ENCODE data around the gene CCDC8. TPM values are rescaled to one million over a fixed set of nuclear protein-coding genes. Genes with fewer than 3 reads are reported as not detected.

CCDC8 gene
- total and polyA plus RNA-seq, 2 of the 4 experiments (the other 2 are of a cell fraction): 9.3 to 10.2 TPM

GRCh38 chr19:46369817-46370216 is 43.5 kb downstream of the CCDC8 start:
- H3K14ac ChIP-seq (replicated peaks; ENCODE audit: low read depth, low read length): no peak overlapping the region
- no peak overlapping the region for H4K5ac ChIP-seq (ENCODE audit: low read depth, low read length)
- H3K27ac ChIP-seq (ENCODE audit: insufficient read depth, low read length): no peak overlapping the region
- H2BK15ac ChIP-seq (ENCODE audit: low read depth, low read length): no peak overlapping the region
- no peak overlapping the region for H4K8ac ChIP-seq (ENCODE audit: low read depth in 2 of 2, low read length in 2 of 2)
- no peak overlapping the region for H2AK5ac ChIP-seq (ENCODE audit: low read depth, low read length)
- peaks cover 38% of the 10 kb centered on the region for H3K9me1 ChIP-seq (ENCODE audit: insufficient read depth, low read length)
- H3K4ac ChIP-seq (ENCODE audit: low read depth, low read length): no peak overlapping the region
- peaks cover 27% of the 10 kb centered on the region for H3K4me1 ChIP-seq (ENCODE audit: control insufficient read depth, insufficient read depth, low read length)
- TF ChIP-seq USF2 (IDR thresholded peaks at IDR 0.05; ENCODE audit: low read depth, low read length) (no peak), RAD21 (IDR thresholded peaks at IDR 0.05; ENCODE audit: low read length) (no peak), SMC3 (IDR thresholded peaks at IDR 0.05; ENCODE audit: low read depth, low read length) (no peak), MXI1 (IDR thresholded peaks at IDR 0.05; ENCODE audit: borderline replicate concordance, low read depth, low read length) (no peak), BHLHE40 (IDR thresholded peaks at IDR 0.05; ENCODE audit: low read depth, low read length) (no peak), RCOR1 (IDR thresholded peaks at IDR 0.05; ENCODE audit: insufficient replicate concordance, low read length) (no peak), ELK1 (IDR thresholded peaks at IDR 0.05; ENCODE audit: borderline replicate concordance, low read depth, low read length) (no peak), POLR2A (IDR thresholded peaks at IDR 0.05; ENCODE audit: low read depth, low read length) (no peak), MAFK (IDR thresholded peaks at IDR 0.05; ENCODE audit: low read depth, low read length) (no peak), CHD1 (IDR thresholded peaks at IDR 0.05; ENCODE audit: low read depth, low read length) (no peak), MAZ (IDR thresholded peaks at IDR 0.05; ENCODE audit: borderline replicate concordance, low read depth, low read length) (no peak), RFX5 (IDR thresholded peaks at IDR 0.05; ENCODE audit: low read depth, low read length) (no peak), CTCF (conservative IDR thresholded peaks at IDR 0.05; ENCODE audit: low read depth, low read length) (no peak), FOS (IDR thresholded peaks at IDR 0.05; ENCODE audit: low read depth, low read length) (no peak), NFE2L2 (IDR thresholded peaks at IDR 0.05; ENCODE audit: low read depth, low read length) (no peak), CEBPB (IDR thresholded peaks at IDR 0.05; ENCODE audit: low read depth, low read length) (no peak)
- H3K9me3 ChIP-seq (ENCODE audit: control insufficient read depth, insufficient read depth, low read length): no peaks in the 10 kb centered on the region
- no peak overlapping the region for H4K91ac ChIP-seq (ENCODE audit: insufficient read depth, low read depth, low read length)
- no TSS peak for BruUV-seq (replicated peaks)
- no peak overlapping the region for H2BK20ac ChIP-seq (ENCODE audit: low read depth, low read length)
- H3K36me3 ChIP-seq (ENCODE audit: control insufficient read depth, insufficient read depth, low read length): peaks cover 23% of the 10 kb centered on the region
- no peak overlapping the region for H2BK120ac ChIP-seq (ENCODE audit: low read depth, low read length)
- no peak overlapping the region for H2BK5ac ChIP-seq (ENCODE audit: low read depth, low read length, poor library complexity, severe bottlenecking)
- H2AFZ ChIP-seq (replicated peaks; ENCODE audit: low read length, poor library complexity): no peak overlapping the region
- H3K56ac ChIP-seq (ENCODE audit: extremely low read depth, insufficient read depth, low read length): no peak overlapping the region
- no CpG with 5 or more reads among the region's 7 CpGs for WGBS, 2 experiments (ENCODE audit: extremely low coverage in 2 of 2, insufficient read length in 1 of 2)
- H3K18ac ChIP-seq (ENCODE audit: low read depth, low read length): no peak overlapping the region
- H3K9ac ChIP-seq (ENCODE audit: low read depth, low read length): no peak overlapping the region
- dilution Hi-C loops (cut with HindIII; ENCODE audit: low sequenced_read_pairs, unreplicated experiment) (no loop called here), intact Hi-C loops (cut with micrococcal nuclease) (no loop called here), in situ Hi-C loops (cut with MboI; ENCODE audit: low sequenced_read_pairs) (no loop called here)
- ChIA-PET CTCF (interaction anchor here (0.7 to 1.1 kb wide), 2 partner anchors 23 to 26 kb away, joined by 3 read pairs; no protein-coding TSS in a partner anchor), POLR2A (ENCODE audit: unreplicated experiment) (no interaction called here)
- no peak overlapping the region for H3K23ac ChIP-seq (ENCODE audit: low read depth, low read length)
- H2AK9ac ChIP-seq (replicated peaks; ENCODE audit: low read depth, low read length, poor library complexity): no peak overlapping the region
- H3K27me3 ChIP-seq (ENCODE audit: control insufficient read depth, insufficient read depth, low read length): no peaks in the 10 kb centered on the region
- DNase-seq (peak; percentile 38), ATAC-seq (ENCODE audit: low read depth) (no peak)
- no peak overlapping the region for H3K4me2 ChIP-seq (ENCODE audit: low read depth, low read length)
- H3K79me1 ChIP-seq (ENCODE audit: low read depth in 1 of 2, low read length in 2 of 2): peaks cover 34 to 91% of the 10 kb centered on the region in 2 experiments
- peaks cover 32% of the 10 kb centered on the region for H4K20me1 ChIP-seq (ENCODE audit: insufficient read depth, low read length)
- no peak overlapping the region for H3K4me3 ChIP-seq (ENCODE audit: insufficient read depth, low read depth, low read length)

All from IMR-90 (cell line).